PFSK-1 (cell line): ENCODE results near the gene ACTRT2.

ENCODE experiments used
- FOXP2 ChIP-seq: optimal IDR thresholded peaks from 2 replicates; pipeline ENCODE3; 2011; ENCODE audit warnings: borderline replicate concordance, control low read depth, inconsistent platforms; ENCODE audit not compliant: insufficient read depth; ENCODE audit errors: extremely low read length, extremely low read depth
- POLR2AphosphoS5 ChIP-seq: IDR thresholded peaks from 2 replicates; pipeline ENCODE4 v1.6.1; 2012; ENCODE audit warnings: low read depth, mild to moderate bottlenecking, control low read depth, low read length, moderate library complexity
- SIN3A ChIP-seq: IDR thresholded peaks from 2 replicates; pipeline ENCODE4 v1.6.1; 2012; ENCODE audit warnings: mild to moderate bottlenecking, low read length, moderate library complexity, borderline replicate concordance; ENCODE audit not compliant: insufficient read depth
- TAF1 ChIP-seq: IDR thresholded peaks from 2 replicates; pipeline ENCODE4 v1.6.1; 2012; ENCODE audit warnings: low read length, control low read depth, borderline replicate concordance; ENCODE audit not compliant: insufficient read depth
- TF ChIP-seq, protein P1 (sequence below), 2 experiments: IDR thresholded peaks; 2 replicates each; pipeline versions ENCODE4 v1.6.1 to v1.8.0; 2011 to 2012; ENCODE audit warnings: low read depth in 2 of 2, low read length in 2 of 2, control low read depth in 1 of 2, inconsistent platforms in 1 of 2, mild to moderate bottlenecking in 1 of 2, moderate library complexity in 1 of 2; ENCODE audit not compliant: insufficient read depth in 1 of 2

Gene ACTRT2

DNA sequence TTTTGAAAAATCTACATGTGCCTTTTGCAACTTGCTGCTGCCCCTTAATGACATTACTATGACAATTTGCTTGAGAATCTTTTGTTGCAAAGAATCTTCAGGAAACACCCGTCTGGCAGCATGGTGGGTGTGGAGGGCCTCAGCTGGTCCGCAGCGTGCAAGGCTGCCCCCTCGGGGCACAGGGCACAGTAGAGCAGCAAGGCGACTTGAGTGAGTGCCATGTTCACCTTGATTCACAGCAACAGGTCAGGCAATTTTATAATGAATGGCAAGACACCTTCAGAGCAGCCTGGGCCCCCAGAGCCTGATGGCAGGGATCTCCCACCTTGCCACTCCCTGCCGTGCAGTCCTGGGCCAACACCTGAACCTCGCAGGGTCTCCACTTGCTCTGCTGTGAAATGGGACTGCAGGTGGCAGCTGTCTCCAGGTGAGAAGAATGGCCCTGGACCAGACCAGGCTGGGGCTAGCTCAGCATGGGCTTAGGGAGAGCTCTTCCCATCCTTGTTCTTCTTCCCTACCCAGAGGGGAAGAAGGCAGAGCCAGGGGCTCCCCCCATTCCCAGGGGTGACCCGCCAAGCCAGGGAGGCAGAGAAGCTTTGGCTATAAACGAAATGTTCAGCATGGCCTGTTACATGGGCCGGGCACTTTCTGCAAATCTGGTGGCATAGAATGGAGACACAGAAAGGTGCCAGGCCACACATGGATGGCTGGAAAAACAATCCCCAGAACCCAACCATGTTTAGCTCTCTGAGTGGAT, 34.5 kb upstream of the ACTRT2 start:
- TF ChIP-seq, protein P1, sequence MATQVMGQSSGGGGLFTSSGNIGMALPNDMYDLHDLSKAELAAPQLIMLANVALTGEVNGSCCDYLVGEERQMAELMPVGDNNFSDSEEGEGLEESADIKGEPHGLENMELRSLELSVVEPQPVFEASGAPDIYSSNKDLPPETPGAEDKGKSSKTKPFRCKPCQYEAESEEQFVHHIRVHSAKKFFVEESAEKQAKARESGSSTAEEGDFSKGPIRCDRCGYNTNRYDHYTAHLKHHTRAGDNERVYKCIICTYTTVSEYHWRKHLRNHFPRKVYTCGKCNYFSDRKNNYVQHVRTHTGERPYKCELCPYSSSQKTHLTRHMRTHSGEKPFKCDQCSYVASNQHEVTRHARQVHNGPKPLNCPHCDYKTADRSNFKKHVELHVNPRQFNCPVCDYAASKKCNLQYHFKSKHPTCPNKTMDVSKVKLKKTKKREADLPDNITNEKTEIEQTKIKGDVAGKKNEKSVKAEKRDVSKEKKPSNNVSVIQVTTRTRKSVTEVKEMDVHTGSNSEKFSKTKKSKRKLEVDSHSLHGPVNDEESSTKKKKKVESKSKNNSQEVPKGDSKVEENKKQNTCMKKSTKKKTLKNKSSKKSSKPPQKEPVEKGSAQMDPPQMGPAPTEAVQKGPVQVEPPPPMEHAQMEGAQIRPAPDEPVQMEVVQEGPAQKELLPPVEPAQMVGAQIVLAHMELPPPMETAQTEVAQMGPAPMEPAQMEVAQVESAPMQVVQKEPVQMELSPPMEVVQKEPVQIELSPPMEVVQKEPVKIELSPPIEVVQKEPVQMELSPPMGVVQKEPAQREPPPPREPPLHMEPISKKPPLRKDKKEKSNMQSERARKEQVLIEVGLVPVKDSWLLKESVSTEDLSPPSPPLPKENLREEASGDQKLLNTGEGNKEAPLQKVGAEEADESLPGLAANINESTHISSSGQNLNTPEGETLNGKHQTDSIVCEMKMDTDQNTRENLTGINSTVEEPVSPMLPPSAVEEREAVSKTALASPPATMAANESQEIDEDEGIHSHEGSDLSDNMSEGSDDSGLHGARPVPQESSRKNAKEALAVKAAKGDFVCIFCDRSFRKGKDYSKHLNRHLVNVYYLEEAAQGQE (IDR thresholded peaks at IDR 0.05; ENCODE audit: insufficient read depth in 1 of 2, low read depth in 2 of 2, low read length in 2 of 2) = no peak
- TF ChIP-seq SIN3A (no peak), FOXP2 (no peak), TAF1 (no peak), POLR2AphosphoS5 (no peak)

DNA sequence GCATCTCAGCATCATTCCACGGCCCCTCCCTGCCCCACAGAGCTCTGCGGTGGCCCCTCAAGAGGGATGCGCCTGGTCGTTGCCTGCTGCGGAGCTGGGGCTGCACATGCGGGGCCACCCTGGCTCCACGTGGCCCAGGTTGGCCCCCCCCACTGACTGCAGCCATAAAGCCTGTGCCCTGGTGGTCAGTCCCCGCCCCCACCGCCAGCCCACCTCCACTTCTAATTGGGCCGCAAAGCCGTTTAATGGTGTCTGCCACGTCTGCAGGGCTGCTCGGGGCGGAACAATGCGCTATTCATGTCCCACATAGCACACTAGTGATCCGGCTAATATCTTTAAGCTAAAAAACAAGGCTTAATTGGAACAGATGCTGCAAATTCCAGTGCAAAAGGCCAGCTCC, 33.5 kb upstream of the ACTRT2 start:
- TF ChIP-seq TAF1 (no peak), FOXP2 (no peak), SIN3A (no peak), POLR2AphosphoS5 (no peak)
- TF ChIP-seq, protein P1 (IDR thresholded peaks at IDR 0.05; ENCODE audit: insufficient read depth in 1 of 2, low read depth in 2 of 2, low read length in 2 of 2) = no peak

DNA sequence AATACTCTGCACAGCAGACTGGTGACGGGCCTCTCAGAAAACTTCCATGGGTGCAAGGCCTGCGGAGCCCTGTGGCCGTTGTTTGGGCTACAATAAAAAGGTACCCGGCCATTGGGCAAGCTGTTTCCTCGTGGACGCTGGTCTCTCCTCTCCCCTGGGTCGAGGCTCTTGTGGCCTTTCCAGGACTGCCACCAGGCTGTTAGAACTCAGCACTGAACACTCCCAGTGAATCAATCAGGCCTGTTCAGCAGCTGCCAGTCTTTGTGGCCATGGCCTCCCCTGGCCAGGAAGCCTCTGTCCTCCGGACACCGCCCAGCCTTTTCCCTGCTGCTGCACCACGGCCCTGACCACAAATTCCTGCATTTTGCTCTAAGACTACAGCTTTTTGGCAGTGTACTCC, 33.0 kb upstream of the ACTRT2 start:
- no peak for TF ChIP-seq FOXP2
- TF ChIP-seq POLR2AphosphoS5 = no peak

DNA sequence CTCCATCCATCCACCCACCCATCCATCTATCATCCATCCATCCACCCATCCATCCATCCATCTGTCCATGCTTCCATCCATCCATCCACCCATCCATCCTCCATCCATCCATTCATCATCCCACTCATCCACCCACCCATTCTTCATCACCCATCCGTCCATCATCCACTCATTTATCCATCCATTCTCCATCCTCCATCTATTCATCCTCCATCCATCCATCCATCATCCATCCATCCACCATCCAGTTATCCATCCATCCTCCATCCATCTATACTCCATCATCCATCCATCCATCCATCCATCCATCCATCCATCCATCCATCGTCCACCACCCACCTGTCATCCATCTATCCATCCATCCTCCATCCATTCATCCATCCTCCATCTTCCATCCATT, 32.1 kb upstream of the ACTRT2 start:
- TF ChIP-seq, protein P1 (IDR thresholded peaks at IDR 0.05; ENCODE audit: insufficient read depth in 1 of 2, low read depth in 2 of 2, low read length in 2 of 2) = no peak
- TF ChIP-seq SIN3A (no peak), TAF1 (no peak), POLR2AphosphoS5 (no peak), FOXP2 (no peak)

DNA sequence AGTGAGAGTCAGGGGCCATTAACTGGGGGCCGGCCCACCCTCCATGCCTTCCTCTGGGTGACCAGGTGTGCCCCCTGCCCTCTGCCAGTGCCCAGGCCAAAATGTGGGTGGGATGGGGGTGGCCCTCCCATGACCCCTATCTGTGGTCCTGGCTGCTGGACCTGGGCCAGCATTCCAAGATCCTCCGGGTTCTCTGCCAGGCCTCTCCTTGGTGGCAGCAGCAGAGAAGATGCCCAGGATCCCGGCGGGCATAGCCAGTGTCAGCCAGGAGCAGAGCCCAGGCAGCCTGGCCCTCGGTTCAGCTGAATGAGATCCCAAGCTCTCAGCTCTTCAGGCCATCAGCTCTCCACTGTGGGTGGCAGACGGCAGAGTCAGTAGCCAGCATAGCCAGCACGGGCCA, 31.3 kb upstream of the ACTRT2 start:
- TF ChIP-seq FOXP2 = no peak
- TF ChIP-seq SIN3A = no peak
- TF ChIP-seq POLR2AphosphoS5 = no peak
- TF ChIP-seq, protein P1 (IDR thresholded peaks at IDR 0.05; ENCODE audit: insufficient read depth in 1 of 2, low read depth in 2 of 2, low read length in 2 of 2) = no peak
- TF ChIP-seq TAF1 = no peak
